Neural cell (in vitro differentiated cells): ENCODE results near the gene PRRT1B.

Experiments used
- CTCF ChIP-seq: fragments of 450-650 bp; IDR thresholded peaks from 2 replicates; pipeline ENCODE4 v1.5.1; 2014; ENCODE audit warnings: antibody characterized with exemption, mild to moderate bottlenecking, moderate library complexity; ENCODE audit not compliant: poor library complexity, severe bottlenecking
- EP300 ChIP-seq: fragments of 450-650 bp; conservative IDR thresholded peaks from 2 replicates; pipeline ENCODE4 v1.6.1; 2014; ENCODE audit warnings: antibody characterized with exemption, mild to moderate bottlenecking, moderate library complexity; ENCODE audit not compliant: poor library complexity, severe bottlenecking
- EZH2 ChIP-seq: fragments of 200-600, 300-800 bp; shearing (Covaris generic), sonication (generic); IDR thresholded peaks from 2 replicates; pipeline ENCODE4 v1.6.1; 2014; ENCODE audit warnings: antibody characterized with exemption, low read length, borderline replicate concordance, mild to moderate bottlenecking; ENCODE audit not compliant: insufficient read depth, poor library complexity, severe bottlenecking
- MXI1 ChIP-seq: fragments of 450-650 bp; conservative IDR thresholded peaks from 2 replicates; pipeline ENCODE4 v1.6.1; 2014; ENCODE audit warnings: antibody characterized with exemption, mild to moderate bottlenecking; ENCODE audit not compliant: poor library complexity, severe bottlenecking
- POLR2AphosphoS5 ChIP-seq: IDR thresholded peaks from 2 replicates; pipeline ENCODE4 v1.6.1; 2012
- RAD21 ChIP-seq: fragments of 450-650 bp; conservative IDR thresholded peaks from 2 replicates; pipeline ENCODE4 v1.6.1; 2014; ENCODE audit warnings: antibody characterized with exemption, mild to moderate bottlenecking, moderate library complexity
- SMC3 ChIP-seq: fragments of 450-650 bp; conservative IDR thresholded peaks from 2 replicates; pipeline ENCODE4 v1.6.1; 2014; ENCODE audit warnings: antibody characterized with exemption, mild to moderate bottlenecking, moderate library complexity; ENCODE audit not compliant: poor library complexity
- TAF1 ChIP-seq: IDR thresholded peaks from 2 replicates; pipeline ENCODE4 v1.6.1; 2012; ENCODE audit warnings: low read depth
- TF ChIP-seq, protein P1 (sequence below): IDR thresholded peaks from 2 replicates; pipeline ENCODE4 v1.6.1; 2012; ENCODE audit warnings: borderline replicate concordance

- TF ChIP-seq CTCF (no peak), EZH2 (no peak), EP300 (no peak), SMC3 (no peak), TAF1 (no peak), MXI1 (no peak), RAD21 (no peak), POLR2AphosphoS5 (no peak)
- TF ChIP-seq, protein P1, sequence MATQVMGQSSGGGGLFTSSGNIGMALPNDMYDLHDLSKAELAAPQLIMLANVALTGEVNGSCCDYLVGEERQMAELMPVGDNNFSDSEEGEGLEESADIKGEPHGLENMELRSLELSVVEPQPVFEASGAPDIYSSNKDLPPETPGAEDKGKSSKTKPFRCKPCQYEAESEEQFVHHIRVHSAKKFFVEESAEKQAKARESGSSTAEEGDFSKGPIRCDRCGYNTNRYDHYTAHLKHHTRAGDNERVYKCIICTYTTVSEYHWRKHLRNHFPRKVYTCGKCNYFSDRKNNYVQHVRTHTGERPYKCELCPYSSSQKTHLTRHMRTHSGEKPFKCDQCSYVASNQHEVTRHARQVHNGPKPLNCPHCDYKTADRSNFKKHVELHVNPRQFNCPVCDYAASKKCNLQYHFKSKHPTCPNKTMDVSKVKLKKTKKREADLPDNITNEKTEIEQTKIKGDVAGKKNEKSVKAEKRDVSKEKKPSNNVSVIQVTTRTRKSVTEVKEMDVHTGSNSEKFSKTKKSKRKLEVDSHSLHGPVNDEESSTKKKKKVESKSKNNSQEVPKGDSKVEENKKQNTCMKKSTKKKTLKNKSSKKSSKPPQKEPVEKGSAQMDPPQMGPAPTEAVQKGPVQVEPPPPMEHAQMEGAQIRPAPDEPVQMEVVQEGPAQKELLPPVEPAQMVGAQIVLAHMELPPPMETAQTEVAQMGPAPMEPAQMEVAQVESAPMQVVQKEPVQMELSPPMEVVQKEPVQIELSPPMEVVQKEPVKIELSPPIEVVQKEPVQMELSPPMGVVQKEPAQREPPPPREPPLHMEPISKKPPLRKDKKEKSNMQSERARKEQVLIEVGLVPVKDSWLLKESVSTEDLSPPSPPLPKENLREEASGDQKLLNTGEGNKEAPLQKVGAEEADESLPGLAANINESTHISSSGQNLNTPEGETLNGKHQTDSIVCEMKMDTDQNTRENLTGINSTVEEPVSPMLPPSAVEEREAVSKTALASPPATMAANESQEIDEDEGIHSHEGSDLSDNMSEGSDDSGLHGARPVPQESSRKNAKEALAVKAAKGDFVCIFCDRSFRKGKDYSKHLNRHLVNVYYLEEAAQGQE = no peak
Measured at GRCh38 chr9:131589993-131590392, 44.7 kb downstream of the PRRT1B start.
